Heart right ventricle (tissue), 16 donors: Measurements from ENCODE around the gene MCFD2. TPM values are rescaled to one million over a fixed set of nuclear protein-coding genes. Genes with fewer than 3 reads are reported as not detected.

Experiments used
- ATAC-seq, 8 donors: fragments of 200-7000 bp; cut with Tn5 transposase; one replicate each; pipeline ENCODE4 v1.9.1; 2020; ENCODE audit warnings: mild to moderate bottlenecking in 8 of 8, moderate library complexity in 8 of 8, moderate number of reproducible peaks in 1 of 8
- DNase-seq, 2 donors: peaks; one replicate each; pipeline ENCODE4 v3.0.0-alpha.2; 2020
- H3K27ac ChIP-seq, 10 donors: fragments of 200-600 bp; sonication (generic) in 2 of 10; one replicate each; pipeline versions ENCODE4 v1.5.0 to v1.8.0; 2020 to 2022; ENCODE audit warnings: mild to moderate bottlenecking in 3 of 10
- H3K27me3 ChIP-seq, 7 donors: fragments of 200-600 bp; one replicate each; pipeline ENCODE4 v1.8.0; 2021 to 2022; ENCODE audit warnings: mild to moderate bottlenecking in 2 of 7
- H3K36me3 ChIP-seq, 9 donors: fragments of 200-600 bp; sonication (generic) in 1 of 9; one replicate each; pipeline versions ENCODE4 v1.5.0 to v1.8.0; 2020 to 2022; ENCODE audit warnings: mild to moderate bottlenecking in 2 of 9
- H3K4me1 ChIP-seq, 9 donors: fragments of 200-600 bp; sonication (generic) in 1 of 9; one replicate each; pipeline versions ENCODE4 v1.5.0 to v1.8.0; 2020 to 2022; ENCODE audit warnings: mild to moderate bottlenecking in 4 of 9
- H3K4me3 ChIP-seq, 10 donors: fragments of 200-600 bp; sonication (generic) in 2 of 10; one replicate each; pipeline versions ENCODE4 v1.5.0 to v1.8.0; 2020 to 2022; ENCODE audit warnings: mild to moderate bottlenecking in 7 of 10, moderate library complexity in 2 of 10
- H3K9me3 ChIP-seq, 11 donors: fragments of 200-600 bp in 10 of 11; sonication (generic) in 2 of 11; one replicate each; pipeline versions ENCODE4 v1.5.0 to v1.8.0; 2013 to 2022; ENCODE audit warnings: mild to moderate bottlenecking in 2 of 11, control low read depth in 1 of 11, moderate library complexity in 1 of 11
- CTCF ChIP-seq, 9 donors: fragments of 200-600 bp; sonication (generic) in 2 of 9; IDR thresholded peaks; one replicate each; pipeline versions ENCODE4 v1.5.0 to v1.8.0; 2021 to 2022; ENCODE audit warnings: antibody characterized with exemption in 9 of 9, mild to moderate bottlenecking in 5 of 9, moderate library complexity in 1 of 9
- WGBS, 2 donors: extraction: QIAGEN DNeasy Blood & Tissue Kit; methylation state at CpG; one replicate each; pipeline ENCODE4 v1.1.7; 2013; ENCODE audit warnings: inconsistent platforms in 1 of 2; 5-methylcytosine and 5-hydroxymethylcytosine counted together
- intact Hi-C, 10 donors: fragments of 100-400 bp; cut with DNase I; formaldehyde crosslinking; loops; one replicate each; pipeline versions ENCODE4 v1.11.1 to v1.14.2; 2022
- long read RNA-seq, 3 donors: library from polyadenylated mRNA; unstranded; transcript quantifications; one replicate each; pipeline ENCODE4 v2.0.0, GENCODE V29; 2020 to 2021
- polyA plus RNA-seq, 2 donors: library from polyadenylated mRNA; stranded (reverse); fragments of 200-250 nt; gene quantifications; one replicate each; pipeline ENCODE4 v1.2.3, GENCODE V29; 2013
- total RNA-seq, 10 donors: library from RNA; stranded (reverse); fragmentation: NEBNext Ultra II Directional in 3 of 10; extraction: Animal tissue kit (Norgen Biotek cat#: 25700) in 3 of 10; gene quantifications; one replicate each; pipeline versions ENCODE4 v1.2.1 to v1.2.4, GENCODE V29; 2021 to 2023
- donor health status: Arrhythmogenic right ventricular cardiomyopathy.
- donor health status: ischemic (EF 13 %, LVEDD 7.1; RV severe dilation, severe dysfunction).
- donor health status: healthy with polysubstance abuse.
- donor health status: DM: no; HTN: yes; CAD: no.
- donor health status: DM: no; HTN: no; CAD: no.
- donor health status: ischemic (EF 25% LVEDD 6.9; RV normal size, moderate dysfunction).
- donor health status: ischemic (EF 25% LVEDD 5.7; RV mildly dilated, moderate dysfunction).
- donor health status: healthy.
- donor health status: DM: yes; HTN: yes; CAD: no.
- donor health status: Ischemic cardiomyopathy.
- donor health status: ischemic (EF 35%, LVEDD 5.7; RV mildly dilated, moderate dysfunction).
- donor health status: nonischemic (EF 11% LVEDD 7.7; RV severe dilation, severe dysfunction).
- donor health status: DM: yes; HTN: yes; CAD: no.
- donor health status: PGD.
- donor health status: ischemic (EF 29% LVEDD 5.4; RV normal size, mild dysfunction).
- donor health status: nonischemic (EF 23%, LVEDD 6.1; RV moderate dilation, normal function).

Gene MCFD2
- total RNA-seq (10 to 100 TPM; 47.8 to 88.4 (median 54.0) TPM), polyA plus RNA-seq (10 to 100 TPM; 13.2 to 53.4 TPM)
- long read RNA-seq, donor 1, full-length matches to known transcripts, result 75 of 96 reads
- long read RNA-seq, donor 1, partial matches to known transcripts, result 0 of 96 reads
- long read RNA-seq, donor 1, other reads (novel, unspliced or antisense), result 21 of 96 reads
- long read RNA-seq, donor 2, full-length matches to known transcripts, result 54 of 66 reads
- long read RNA-seq, donor 2, partial matches to known transcripts, result 1 of 66 reads
- long read RNA-seq, donor 2, other reads (novel, unspliced or antisense), result 11 of 66 reads
- long read RNA-seq, donor 3, full-length matches to known transcripts, result 101 of 160 reads
- long read RNA-seq, donor 3, partial matches to known transcripts, result 3 of 160 reads
- long read RNA-seq, donor 3, other reads (novel, unspliced or antisense), result 56 of 160 reads

- Histone ChIP-seq H3K4me3 (peak within 1 kb of the TSS; percentile 81 to 100 (median 97)), H3K27ac (peak within 1 kb of the TSS; percentile 89 to 99 (median 96)), H3K9me3 (no peaks in the 10 kb centered on the region), H3K36me3 (peaks cover 0 to 23% (median 9%) of the 10 kb centered on the region in 9 donors), H3K4me1 (peaks cover 7 to 53% (median 35%) of the 10 kb centered on the region in 9 donors), H3K27me3 (no peaks in the 10 kb centered on the region)
- intact Hi-C loops, result loop anchor here in 5 of 10 donors (5.0 kb wide), 2 partner anchors 357 to 407 kb away; no protein-coding TSS in a partner anchor
- TF ChIP-seq CTCF (IDR thresholded peaks at IDR 0.05), result no peak
- DNase-seq, result peak; percentile 53 to 72
- 1% methylated on average over 35 of the region's 38 CpGs for WGBS, 2 donors
- peak; percentile 40 to 67 (median 51) for ATAC-seq
Measured at GRCh38 chr2:46915281-46915810, at the start of gene MCFD2. TSS of gene MCFD2 (minus strand) at chr2:46915806. CDS start at chr2:46909171, 6,635 bp downstream.

GRCh38 chr2:46964835-46965560 is 49.4 kb upstream of the MCFD2 start:
- Histone ChIP-seq H3K4me3 (no peak overlapping the region), H3K9me3 (no peaks in the 10 kb centered on the region), H3K36me3 (peaks cover 0 to 22% (median 0%) of the 10 kb centered on the region in 9 donors), H3K4me1 (peaks cover 5 to 40% (median 17%) of the 10 kb centered on the region in 9 donors), H3K27me3 (no peaks in the 10 kb centered on the region), H3K27ac (peak overlapping the region in 4 of 10 donors; percentile 8 to 29 (median 12))
- WGBS, 2 donors, result 79 to 90% methylated on average over 12 of the region's 12 CpGs
- no peak for TF ChIP-seq CTCF (IDR thresholded peaks at IDR 0.05)
- DNase-seq, result no peak
- peak in 3 of 8 donors; percentile 10 to 34 (median 13) for ATAC-seq
- intact Hi-C loops, result no loop called here

DNA sequence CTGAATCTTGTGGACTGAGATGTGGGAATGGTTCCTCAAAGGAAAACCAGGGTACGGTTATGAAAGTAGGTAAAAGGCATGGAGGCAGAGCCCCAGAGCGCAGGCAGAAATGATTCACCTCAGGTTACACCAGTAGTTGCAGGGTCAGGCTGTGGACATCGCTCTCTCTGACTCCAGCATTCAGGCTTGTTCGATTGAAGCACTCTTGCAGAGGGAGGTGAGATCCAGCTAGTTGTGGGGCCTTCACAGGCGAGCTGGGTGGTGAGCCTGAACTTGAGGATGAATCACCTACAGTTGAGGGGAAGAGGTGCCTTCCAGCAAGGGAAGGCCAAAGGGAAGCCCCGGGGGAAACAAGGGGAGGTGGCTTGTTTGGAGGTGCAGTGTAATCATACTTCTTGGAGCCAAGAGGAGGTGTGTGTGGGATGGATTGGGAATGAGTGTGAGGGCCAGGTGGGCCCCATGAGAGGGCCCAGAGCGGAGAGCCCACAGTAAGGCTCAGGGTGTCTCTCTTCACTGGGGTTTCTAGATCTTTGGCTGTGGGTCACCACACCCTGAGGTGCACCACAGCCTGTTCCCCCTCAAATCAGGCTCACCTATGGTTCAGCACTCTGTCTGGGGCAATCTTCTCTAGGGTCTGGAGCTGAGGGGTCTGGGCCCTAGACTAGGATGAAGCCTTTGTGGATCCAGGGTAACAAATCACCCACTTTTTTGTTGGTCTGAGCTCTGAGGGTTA is 48.5 kb upstream of the MCFD2 start:
- Histone ChIP-seq H3K4me3 (no peak overlapping the region), H3K4me1 (peaks cover 5 to 33% (median 17%) of the 10 kb centered on the region in 9 donors), H3K27ac (peak overlapping the region in 2 of 10 donors; percentile 8 to 29), H3K36me3 (peaks cover 0 to 30% (median 0%) of the 10 kb centered on the region in 9 donors), H3K27me3 (no peaks in the 10 kb centered on the region), H3K9me3 (no peaks in the 10 kb centered on the region)
- no peak for TF ChIP-seq CTCF (IDR thresholded peaks at IDR 0.05)
- DNase-seq, result no peak
- intact Hi-C loops, result no loop called here
- ATAC-seq, result no peak
- WGBS, 2 donors, result 92 to 96% methylated on average over 7 of the region's 7 CpGs
